Daoy (cell line): Measurements from ENCODE around the gene ZBTB7C. TPM values are rescaled to one million over a fixed set of nuclear protein-coding genes. Genes with fewer than 3 reads are reported as not detected.

ENCODE experiments used
- DNase-seq: peaks from one replicate; pipeline ENCODE4 v3.0.0-alpha.2; 2015; ENCODE audit warnings: low read depth
- total RNA-seq: library from RNA; depleted of rRNA; stranded (reverse); fragments of >200 nt; shearing (Covaris generic); gene quantifications from 2 replicates; pipeline ENCODE4 v1.2.3, GENCODE V29; 2014

Gene ZBTB7C
- total RNA-seq, 1 experiment from 2014 or later = 0.29 TPM

DNA sequence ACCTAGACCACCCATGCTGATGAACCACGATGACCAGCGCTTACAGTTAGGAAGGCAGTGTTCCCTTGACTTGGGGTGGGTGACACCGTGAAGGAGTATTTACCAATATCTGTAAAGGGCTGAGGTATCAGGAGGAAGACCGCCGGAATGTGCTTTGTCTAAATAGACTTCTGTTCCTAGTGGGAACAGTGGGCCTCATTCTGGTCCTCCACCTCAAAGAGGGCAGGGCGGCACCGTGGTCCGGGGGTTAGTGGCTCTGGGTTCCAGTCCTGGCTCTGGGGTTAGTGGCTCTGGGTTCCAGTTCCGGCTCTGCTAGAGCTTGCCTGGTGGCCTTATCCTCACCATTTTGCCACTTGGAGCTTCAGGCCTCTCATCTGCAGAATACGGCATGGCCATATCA lies 387.2 kb downstream of the ZBTB7C start:
- no peak for DNase-seq

DNA sequence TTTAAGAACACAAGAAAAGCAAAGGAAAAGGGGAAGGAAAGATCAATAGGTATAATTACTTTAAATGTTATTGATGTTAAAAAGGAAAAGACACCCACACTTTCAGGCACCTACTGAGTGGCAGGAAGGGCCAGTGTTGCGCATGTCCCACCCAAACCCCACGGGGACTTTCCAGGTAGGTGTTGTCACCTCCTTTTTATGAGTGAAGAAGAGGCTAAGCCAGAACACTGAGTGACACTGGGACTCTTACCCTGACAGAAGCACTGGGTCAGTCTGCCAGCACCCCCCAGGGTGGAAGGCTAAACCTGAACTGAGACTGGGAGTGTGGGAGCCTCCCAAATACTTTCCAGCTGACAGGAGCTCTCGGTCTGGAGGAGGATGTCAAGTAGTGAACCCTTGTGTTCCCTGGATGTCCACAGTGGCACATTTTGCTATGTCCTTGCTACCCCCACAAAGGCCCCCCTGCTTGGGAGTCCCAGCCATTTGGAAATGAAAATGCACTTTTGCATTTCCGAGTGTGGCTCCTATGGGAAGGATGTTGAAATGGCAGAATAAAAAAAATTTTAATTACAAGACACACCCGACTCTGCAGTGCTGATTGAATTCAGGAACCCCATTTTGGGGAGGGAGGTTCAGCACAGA lies 387.8 kb downstream of the ZBTB7C start:
- no peak for DNase-seq

DNA sequence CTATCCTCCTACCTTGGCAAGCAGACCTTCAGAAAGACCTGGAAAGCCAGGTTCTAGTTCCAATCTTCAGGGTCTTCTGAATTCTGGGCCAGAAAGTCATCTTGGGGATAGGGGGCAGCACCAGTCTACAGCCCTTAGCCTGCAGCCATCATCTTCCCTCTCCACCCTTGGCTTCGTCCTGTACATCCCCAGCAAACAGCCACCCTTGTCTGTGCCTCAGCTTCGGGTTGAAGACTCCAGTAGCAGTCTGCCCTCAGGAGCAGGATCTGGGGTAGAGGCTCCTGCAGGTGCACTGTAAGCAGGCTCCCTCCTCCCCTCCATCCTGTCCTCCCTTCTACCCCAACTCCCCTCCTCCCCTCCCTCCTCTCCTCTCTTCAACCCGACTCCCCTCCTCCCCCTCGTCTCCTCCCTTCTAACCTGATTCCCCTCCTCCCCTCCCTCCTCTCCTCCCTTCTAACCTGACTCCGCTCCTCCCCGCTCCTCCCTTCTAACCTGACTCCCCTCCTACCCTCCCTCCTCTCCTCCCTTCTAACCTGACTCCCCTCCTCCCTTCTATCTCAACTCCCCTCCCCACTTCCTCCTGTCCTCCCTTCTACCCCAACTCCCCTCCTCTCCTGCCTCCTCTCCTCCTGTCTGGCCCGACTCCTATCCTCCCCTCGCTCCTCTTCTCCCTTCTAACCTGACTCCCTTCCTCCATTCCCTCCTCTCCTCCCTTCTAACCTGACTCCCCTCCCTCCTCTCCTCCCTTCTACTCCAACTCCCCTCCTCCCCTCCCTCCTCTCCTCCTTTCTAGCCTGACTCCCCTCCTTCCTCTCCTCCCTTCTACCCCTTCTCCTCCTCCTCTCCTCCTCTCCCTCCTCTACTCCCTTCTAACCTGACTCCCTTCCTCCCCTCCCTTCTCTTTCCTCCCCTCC lies 388.6 kb downstream of the ZBTB7C start:
- DNase-seq = no peak

DNA sequence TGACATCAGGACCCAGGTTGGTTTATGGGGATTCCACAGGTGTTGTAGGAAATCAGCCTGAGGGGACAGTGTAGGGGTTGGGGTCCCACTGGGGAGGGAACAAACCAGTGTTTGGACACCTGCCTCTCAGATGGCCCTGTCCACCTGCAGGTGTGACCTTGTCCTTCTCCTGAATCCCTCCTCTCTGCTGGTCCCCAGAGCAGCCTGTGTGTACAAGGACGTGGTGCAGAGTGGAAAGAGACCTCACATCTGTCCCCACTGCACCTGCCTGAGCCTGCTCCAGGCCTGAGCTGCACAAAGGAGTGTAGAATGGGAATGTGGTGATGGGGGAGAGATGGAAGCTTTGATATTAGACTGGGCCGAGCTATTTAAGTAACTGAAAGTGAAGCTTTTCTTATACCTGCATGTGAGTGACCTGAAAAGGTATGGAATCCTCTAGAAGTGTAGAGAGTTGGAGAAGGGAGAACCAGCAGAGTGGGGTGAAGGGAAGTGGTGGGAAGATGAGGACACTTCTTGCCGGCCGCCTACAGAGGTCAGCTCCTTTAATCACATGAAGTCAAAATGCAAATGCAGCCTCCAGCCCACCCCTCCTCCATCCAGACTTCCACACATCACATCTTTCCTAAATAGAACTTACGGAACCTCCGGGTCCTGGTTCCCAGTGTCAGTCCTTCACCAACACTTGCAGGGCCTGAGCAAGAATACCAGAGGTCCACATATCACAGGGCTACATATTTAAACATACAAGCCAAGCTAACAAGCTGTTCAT lies 389.4 kb downstream of the ZBTB7C start:
- no peak for DNase-seq

DNA sequence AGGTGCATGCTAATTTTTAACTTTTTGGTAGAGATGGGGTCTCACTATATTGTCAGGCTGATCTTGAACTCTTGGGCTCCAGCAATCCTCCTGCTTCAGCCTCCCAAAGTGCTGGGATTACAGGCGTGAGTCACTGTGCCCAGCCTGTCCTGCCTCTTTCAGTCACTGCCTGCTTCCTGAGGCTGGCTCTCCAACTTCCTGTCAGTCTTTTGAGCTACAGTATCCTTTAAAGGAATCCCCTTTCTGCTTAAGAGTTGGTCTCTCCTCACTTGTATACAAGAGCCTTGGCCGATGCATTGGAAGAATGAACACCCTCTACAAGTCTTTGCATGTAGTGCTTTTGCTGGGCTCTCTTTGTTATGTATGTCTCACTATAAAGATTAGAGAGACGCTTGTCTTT lies 390.3 kb downstream of the ZBTB7C start:
- no peak for DNase-seq

DNA sequence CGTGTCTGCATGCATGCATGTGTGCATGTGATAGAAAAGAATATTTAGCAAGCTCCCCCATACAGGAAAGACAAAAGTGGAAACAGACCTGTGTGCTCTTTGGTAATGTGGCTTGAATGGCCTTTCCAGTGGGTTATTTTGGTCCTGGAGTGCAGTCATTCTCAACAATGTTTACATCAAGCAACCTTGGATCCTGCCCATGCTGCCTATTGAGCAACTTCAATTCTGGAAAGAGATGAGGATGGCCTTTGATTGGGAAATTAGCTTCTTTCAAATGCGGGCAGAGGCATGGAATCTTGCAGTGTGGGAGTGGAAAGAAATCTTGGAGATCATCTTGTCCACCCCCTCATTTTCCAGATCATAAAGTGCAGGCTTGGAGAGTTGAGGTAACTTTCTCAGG lies 391.5 kb downstream of the ZBTB7C start:
- DNase-seq = no peak

DNA sequence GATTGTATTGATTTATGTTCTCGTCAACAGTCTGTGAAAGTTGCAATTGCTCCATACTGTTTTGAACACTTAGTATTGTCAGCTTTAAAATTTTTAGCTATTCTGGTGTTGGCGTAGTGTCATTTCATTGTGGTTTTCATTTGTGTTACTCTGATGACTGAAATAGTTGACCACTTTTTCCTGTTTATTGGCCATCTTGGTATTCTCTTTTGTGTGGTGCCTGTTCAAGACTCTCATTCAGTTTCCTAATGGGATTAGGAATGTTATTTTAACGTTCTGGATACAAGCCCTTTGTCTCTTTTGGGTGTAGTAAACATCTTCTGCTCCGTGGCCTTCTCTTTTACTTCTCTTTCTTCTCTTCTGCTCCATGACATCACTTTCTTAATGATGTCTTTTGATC lies 396.0 kb downstream of the ZBTB7C start:
- DNase-seq = no peak

DNA sequence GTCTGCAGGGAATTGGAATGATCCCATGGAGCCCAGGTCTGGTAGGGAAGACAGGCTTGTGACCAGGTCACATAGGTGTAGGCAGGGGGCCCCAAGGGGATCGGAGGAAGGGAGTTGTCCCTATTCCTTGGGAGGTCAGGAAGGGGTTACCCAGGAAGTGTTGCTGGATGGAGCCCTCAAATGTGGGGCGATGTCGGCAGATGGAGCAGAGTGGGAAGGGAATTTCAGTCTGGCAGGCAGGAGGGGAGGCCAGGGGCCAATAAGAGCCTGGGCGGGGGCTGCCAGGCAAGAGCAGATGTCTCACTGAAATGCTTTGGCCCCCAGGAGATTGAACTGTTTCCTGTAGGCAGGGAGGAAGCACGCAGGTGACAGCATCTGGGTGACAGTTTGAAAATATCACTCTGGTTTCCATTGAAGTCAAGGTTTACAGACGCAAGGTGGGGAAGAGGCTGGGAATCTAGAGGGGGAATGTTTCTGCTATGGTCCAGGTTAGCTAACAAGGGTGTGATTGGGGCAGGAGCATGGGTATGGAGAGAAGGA lies 397.2 kb downstream of the ZBTB7C start:
- DNase-seq = no peak

DNA sequence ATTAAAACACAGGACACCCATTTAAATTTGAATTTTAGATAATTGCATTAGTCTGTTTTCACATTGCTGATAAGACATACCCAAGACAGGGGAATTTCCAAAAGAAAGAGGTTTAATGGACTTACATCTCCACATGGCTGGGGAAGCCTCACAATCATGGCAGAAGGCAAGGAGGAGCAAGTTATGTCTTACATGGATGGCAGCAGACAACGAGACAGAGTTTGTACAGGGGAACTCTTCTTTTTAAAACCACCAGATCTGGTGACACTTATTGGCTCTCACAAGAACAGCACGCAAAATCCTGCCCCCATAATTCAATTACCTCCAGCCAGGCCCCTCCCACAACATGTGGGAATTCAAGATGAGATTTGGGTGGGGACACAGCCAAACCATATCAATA lies 398.9 kb downstream of the ZBTB7C start:
- no peak for DNase-seq

DNA sequence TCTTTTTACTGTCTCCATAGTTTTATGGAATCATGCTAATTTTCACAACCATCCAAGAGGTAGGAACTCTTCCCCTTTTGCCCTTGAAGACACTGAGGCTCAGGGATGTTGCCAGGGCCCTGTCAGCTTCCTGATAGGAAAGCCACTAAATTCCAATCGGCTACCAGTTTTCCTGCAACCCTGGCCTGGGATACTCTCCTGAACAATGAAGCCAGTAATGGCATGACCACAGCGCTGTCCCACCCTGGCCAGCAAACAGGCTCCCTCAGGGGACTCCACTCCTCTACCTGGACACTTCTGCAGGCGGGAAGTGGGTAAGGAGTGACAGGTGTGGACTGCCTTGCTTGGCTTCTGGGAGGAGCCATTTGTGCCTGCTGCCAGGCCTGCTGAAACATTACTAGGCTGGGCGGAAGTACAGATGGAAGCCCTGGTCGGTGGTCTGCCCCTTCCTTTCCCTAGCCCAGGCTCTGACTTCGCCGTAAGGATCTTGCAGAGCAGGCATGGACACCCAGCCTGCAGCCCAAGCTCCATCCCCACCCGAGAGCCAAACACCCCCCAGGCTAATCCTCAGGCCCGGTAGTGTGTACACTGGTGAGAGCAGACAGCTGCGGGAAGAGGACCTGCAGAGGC lies 400.0 kb downstream of the ZBTB7C start:
- no peak for DNase-seq

DNA sequence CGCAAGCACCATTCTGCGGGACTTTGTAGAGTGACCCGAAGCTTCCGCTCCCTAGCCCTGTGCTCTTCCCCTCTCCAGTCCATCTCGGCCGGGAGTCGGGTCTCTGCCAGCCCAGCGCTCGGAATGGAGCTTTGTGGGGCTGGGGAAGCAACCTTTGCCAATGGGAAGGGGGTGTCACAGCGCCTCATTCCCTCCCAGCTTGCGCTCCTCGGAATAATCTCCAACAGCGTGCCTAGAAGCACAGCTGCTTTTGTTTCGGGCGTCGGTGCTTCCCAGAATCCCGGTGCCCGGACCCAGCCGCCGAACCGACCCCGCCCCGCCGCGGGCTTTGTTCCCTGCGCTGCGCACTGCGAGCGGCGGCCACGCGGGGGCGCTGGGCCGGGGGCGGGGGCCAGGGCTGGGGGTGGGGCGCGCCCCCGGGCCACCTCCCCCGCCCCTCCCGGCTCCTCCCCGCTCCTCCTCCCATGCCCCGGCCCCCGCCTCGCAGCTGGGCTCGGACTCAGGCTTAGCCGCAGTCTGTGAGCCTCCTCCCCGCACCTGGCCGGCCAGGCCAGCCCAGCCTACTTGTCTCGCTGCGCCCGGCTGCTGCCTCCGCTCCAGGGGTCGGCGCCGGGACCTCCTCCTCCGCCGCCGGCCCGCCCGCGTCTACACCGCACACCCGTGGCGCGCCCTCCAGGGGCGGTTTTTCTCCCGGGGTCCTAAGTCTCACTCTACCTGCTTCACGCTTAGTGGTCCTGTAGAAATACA lies 401.1 kb downstream of the ZBTB7C start:
- DNase-seq = peak; percentile 74

DNA sequence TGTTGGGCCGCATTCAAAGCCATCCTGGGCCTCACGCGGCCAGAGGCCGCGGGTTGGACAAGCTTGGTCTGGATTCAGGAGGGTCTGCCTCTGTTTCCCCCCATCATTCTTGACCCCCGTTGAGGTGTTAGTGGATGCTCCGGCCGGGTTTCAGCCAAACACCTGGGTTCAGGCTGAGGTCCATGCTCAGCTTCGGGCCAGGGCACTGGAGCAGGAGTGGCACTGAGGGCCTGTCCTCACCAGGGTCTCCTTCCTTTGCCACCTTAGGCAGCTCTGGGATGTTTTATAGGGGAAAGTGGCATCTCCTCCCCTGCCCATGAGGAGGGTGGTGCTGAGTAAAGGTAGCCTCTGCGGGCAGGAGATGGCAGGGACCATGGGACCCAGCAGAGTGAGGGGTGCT lies 401.8 kb downstream of the ZBTB7C start:
- no peak for DNase-seq

DNA sequence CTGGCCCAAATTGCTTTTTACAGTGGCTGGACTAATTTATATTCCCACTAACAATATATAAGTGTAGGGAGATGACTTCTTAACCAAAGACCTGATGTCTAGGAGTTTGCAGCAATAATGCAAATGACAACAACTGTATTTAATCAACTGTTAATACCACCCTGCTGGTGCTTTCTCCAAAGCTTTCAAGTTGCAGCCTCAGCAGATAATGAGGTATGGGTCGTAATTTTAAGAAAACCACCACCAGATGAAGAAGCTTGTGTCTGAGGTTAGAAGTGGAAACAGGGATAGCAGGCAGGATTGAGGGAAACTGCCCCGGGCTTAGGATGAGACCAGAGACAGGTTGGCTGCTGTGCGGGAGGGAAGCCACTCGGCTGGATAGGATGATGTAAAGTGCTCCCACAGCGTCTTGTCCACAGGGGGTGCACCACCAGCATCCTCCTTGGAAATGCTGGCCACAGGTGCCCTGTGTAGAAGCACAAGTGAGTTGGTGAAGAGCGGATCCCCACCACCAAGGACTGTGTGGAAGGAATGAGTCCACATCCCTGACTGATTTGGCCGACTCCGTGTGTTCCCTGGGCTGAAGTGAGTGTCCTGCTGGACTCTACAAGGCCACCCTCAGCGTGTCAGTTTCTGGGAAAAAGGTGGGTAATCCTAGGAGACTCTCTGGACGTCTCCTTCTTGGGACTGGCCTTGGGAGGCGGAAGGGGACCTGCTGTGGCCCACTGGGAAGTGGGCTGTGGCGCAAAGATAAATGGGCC lies 402.6 kb downstream of the ZBTB7C start:
- no peak for DNase-seq

DNA sequence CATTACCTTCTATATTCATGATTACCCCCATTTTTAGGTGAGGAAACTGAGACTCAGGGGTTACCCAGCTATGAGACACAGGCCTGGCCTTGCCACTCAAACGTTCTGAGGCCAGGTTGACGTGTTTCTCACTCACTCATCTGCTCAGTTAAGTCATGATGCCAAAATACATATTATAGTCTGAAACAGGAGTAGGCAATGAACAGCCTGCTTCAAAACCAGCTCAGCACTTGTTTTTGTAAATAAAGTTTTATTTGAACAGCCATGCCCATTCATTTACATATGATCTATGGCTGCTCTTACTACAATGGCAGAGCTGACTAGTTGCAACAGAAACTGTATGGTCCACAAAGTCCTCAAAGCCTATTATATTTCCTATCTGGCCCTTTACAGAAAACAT lies 404.6 kb downstream of the ZBTB7C start:
- no peak for DNase-seq

DNA sequence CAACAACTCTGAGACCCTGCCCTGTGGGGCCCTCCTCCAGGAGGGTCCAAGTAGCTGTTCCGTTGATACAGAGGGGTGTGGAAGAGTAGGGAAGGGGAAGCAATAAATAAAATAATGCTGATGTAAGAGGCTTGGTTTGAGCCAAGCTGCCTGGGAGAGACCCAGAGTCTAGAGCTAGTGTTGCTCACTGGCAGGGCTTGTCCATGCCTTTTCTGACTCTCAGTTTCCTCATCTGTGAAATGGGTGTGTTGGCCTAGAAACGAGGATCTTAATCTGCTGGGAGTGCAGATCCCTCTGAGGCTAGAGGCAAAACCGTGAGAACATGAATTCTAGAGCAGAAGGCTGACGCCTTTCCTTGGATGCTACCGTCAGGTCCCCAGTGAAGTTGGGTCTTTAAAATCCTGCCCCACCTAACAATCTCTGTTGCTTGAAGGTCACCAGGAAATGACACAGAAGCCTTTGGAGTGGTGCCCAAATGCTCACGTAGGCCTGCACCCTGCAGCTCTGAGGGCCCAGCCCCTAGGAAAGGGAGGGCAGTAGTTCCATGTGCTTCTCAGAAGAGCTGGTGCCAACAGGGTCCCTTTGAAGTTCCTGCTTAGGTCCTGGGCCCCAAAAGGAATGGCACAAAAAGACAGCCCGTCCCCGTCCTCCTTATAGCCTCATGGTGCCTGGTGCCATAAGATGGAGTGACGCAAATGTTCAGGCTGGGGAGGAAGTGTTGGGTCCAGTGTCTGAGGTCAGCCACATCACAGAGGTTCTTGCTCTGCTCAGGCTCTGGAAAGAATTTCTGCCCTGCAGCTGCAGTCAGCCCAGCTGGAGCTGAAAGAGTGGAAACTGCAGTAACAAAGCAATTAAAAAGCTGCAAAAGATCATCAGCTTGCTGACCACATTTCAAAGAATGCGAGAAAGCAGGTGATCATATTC lies 405.5 kb downstream of the ZBTB7C start:
- peak; percentile 87 for DNase-seq

DNA sequence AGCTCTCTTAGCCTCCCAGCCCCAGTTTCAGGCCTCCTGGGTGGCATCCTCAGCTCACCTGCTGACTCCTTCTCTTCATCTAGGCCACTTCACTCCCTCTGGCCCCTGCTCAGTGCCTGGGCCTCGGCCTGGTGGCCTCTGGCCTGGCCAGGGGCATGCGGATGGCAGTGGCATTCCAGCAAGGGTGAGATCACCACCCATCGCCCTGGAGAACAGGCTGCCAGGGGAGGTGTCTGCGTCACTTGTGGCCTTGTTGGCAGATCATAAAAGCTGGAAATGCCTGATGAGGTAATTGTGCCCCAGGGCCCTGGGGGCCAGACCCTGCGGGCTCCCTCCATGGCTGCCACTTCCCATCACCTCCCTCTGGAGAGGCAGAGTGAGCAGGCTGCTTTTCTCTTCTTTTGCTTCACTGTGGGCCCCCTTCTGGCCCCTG lies 406.2 kb downstream of the ZBTB7C start:
- DNase-seq = peak; percentile 94

DNA sequence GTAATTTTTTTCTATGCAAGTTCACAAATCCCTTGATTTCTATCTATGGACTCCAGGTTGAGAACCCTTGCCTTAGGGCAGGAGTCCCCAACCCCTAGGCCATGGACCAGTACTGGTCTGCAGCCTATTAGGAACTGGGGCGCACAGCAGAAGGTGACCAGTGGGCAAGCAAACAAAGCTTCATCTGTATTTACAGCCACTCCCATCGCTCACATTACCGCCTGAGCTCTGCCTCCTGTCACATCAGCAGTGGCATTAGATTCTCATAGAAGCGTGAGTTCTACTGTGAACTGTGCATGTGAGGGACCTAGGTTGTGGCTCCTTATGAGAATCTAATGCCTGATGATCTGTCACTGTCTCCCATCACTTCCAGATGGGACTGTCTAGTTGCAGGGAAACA lies 408.5 kb downstream of the ZBTB7C start:
- DNase-seq = no peak

DNA sequence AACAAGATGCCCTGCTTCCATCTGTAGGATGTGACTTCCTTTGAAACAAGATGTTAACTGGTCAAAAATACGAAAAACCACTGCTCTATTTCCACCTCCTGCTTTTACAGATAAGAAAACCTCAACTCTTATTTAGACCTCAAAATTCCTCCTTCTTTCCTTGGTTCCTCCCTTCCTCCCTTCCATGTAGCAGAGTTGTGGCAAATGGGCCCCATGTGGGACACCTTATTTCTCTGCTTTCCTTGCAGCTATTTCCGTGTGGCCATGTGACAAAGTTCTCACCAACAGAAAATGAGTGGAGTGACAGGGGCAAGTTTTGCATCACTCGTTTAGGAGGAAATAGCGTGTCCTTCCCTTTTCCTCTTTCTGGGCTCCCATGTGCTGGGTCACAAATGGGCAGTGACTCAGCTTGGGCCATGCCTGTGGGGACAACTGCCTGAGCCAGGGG lies 409.4 kb downstream of the ZBTB7C start:
- no peak for DNase-seq

DNA sequence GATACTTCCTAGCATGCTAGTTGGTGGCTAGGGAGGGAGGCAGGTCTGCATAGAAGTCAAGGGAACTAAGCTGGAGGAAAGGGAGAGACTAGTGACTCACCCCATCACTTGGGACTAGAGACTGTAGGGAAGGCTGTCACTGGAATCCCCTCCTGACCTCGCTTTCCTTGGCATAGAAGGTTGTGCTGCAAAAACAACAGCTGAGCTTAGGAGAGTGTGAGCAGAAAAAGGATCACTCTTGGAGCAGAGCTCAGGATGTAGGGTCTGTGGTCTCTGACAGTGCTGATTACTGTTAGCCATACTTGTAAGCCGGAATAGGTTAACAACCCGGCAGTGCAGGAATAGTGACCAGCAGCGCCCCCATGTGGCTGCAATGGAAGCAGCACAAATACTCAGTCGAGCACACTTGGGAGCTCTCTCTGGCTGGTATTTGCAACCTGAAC lies 411.8 kb downstream of the ZBTB7C start:
- no peak for DNase-seq
